Hematopoietic multipotent progenitor cell treated with erythropoietin and hydrocortisone succinate and interleukin-3 and kit ligand, for 8 days (in vitro differentiated cells): ENCODE results near the gene ALDH1A3.

Experiments
- DNase-seq: peaks from one replicate; pipeline ENCODE4 v3.0.0-alpha.2; 2015

Gene ALDH1A3

GRCh38 chr15:100902436-100903167 is 23.0 kb downstream of the ALDH1A3 start:
- DNase-seq = no peak

DNA sequence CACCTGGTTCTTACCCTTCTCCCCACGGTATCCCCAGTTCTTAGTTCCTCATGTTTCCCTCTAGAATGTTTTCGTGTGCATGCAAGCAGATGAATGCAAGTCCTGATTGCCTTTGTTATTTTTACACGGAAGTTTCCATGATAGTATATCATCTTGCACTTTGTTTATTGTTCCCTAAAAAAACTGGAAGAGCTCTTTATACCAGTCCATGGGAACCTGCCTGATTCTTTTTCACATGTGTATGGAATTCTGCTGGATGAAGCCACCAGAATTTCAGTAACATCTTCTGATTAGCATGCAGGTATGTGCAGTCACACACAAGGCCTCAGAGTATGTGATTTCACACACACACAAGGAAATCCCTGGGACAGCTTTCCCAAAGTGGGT is 23.5 kb downstream of the ALDH1A3 start:
- no peak for DNase-seq

- DNase-seq = no peak
Measured at GRCh38 chr15:100905850-100906249, 26.2 kb downstream of the ALDH1A3 start.

GRCh38 chr15:100908466-100908865 is 28.8 kb downstream of the ALDH1A3 start:
- DNase-seq = no peak

DNA sequence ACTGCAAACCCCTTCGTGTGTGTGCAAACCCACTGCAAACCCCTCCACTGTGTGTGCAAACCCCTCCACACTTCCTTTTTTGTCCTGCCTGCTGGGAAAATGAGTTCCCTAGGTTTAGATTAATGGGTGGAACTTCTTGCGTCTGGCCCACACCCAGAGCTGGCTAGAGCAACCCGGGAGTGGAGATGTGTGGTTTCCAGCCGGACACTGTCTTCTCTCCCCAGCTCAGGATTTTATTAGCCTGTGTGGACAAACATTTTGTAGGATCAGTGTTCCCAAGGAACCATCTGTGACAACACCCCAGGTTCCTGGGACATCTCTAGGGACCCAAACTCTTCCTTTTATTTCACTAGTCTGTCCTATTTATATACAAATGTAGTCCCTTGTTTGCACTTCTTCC is 29.9 kb downstream of the ALDH1A3 start:
- no peak for DNase-seq

GRCh38 chr15:100909989-100910955 is 30.6 kb downstream of the ALDH1A3 start:
- DNase-seq = no peak

DNA sequence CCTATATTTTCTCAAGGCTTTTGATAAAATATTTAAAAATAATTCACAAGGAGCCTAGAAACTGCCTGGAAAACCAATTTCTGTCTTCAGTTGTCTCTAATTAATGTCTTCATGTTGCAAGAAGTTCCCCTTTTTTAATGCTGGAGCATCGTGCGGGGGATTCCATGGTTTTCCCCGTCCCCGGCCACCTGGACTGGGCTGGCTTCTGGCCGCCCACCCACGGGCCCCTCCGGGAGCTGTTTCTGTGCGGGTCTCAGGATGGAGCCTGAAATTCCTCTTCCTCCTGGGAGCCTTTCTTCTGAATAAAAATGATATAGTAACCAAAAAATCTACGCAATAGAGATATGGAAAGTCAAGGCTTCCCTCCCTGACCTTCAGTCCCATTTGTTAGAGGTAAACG is 31.5 kb downstream of the ALDH1A3 start:
- DNase-seq = no peak

DNA sequence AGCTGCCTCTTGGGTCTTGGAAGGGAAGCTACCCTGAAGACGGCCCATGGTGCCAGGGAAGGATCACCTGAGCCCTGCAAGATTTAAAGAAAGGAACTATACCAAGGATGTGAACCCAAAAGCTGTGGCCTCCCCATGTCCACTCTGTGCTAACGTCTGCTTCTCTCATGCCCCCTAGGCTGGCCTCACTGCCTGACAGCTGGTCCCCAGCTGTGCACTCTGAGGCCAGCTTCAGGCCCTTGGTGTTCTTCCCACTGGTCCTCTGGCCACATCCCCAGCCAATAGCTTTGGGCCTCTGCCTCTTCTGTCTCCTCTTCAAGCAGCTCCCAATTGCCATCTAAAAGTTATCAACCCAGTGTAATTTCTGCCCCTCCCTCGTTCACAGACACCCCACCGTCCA is 34.3 kb downstream of the ALDH1A3 start:
- DNase-seq = no peak

GRCh38 chr15:100914876-100915275 is 35.2 kb downstream of the ALDH1A3 start:
- DNase-seq = no peak

DNA sequence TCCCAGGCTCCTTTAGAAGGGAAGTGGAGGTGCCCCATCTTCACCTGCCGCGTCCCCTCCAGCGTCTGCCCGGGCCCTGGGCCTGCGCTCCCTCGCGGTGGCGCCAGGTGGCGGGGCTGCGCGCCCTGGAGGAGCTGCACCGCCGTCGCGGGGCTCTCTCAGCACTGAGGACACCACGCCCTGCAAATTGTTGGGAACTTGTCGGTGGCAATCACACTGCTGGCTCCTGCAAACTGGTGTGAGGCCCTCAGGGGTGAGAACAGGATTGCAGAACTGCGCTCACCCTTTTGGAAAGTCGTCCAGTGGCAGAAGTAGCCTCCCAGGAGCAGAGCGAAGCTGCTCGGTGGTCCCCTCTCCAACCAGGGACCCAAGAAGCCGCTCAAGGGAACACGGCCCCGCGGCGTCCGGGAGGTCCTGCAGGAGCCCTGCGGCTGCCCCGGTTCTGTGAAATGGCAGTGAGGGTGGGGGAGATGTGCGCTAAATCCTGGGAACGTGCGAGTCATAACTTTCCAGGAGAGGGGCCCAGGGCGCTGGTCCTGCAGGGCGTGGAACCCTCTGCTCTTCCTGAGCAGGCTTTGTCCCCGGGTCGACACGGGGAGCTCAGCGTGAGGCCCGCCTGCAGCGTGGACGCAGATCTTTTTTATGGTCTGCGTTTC is 38.5 kb downstream of the ALDH1A3 start:
- peak; percentile 79 for DNase-seq

DNA sequence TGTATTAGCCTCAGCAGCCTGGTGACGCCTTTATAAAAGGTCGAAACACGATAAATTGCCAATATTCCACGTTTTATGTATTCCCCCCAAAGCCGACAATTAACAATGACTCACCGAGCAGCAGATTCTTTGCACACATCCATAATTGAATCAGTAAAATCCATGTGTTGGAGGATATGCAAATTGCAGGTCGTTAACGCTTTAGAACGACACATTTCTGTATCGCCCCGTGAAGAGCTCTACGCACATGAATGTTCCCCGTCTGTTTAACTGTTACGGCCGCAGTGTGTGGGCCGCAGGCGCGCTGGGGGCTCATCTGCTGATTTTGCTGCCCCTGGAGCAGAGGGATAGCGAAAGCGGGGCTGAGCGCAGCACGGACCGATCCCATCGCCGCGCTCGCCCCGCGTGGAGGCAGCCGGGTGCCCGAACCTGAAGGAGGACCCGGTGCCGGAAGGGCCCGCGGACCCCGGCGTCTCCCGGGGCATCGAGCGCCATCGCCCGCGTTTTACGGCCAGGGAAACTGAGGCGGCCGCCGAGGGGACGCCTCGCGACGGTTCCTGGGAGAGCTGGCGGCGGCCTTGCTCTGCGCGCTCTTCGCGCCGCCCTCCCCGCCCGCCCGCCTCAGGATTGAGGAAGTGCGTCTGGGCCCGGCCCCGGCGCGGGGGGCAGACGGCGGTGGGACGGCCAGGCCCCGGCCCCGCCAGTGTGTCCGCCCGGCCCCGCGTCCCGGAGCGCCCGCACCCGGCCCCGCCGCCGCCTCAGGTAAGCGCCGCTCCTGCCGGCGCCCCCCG is 39.3 kb downstream of the ALDH1A3 start, which contains the start of gene LRRK1:
LRRK1 (plus strand) TSS at position 668 of the 791 bp plus-strand sequence. CDS start 5,276 bp downstream, outside the sequence.
- DNase-seq = peak; percentile 18

DNA sequence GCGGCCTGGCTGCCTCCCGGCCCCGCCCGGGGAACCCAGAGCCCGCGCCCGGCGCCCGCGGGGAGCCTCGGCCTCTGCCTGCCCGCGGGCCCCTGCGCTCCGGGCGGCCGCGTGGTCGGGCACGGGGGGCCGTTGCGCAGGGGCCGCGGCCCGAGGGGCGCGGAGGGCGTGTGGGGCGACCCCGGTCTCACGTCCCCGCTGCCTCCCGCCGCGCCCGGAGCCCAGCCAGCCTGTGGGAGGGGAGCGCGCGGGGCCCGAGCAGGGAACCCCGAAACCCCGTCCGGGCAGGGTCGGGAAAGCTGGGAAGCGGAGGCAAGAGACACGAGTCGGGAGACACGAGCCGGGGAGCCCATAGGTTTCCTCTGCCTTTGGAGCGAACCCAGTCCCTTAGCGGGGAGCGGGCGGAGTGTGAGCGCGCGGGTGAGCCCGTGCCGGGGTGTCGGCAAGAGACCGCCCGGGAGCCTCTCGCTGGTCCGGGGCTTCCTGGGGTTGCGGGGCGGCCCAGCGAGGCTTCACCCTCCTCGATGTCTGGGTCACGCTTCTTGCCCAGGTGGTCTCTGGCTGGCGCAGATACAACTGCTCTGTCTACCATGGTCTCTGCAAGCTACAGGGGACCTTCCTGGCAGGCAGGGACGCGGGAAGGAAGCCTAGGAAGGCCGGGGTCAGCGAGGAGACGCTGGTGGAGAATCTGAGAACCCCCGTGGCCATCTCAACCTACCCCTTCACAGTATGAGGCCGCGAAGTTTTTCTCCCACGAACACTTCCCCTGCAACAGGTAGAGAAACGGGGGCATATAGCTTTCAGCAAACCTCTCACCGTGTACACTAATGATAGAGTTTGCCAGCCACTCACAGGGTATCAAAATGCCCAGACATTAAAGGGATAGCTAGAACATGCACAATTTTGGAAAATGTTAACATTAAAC is 40.1 kb downstream of the ALDH1A3 start:
- DNase-seq = no peak

DNA sequence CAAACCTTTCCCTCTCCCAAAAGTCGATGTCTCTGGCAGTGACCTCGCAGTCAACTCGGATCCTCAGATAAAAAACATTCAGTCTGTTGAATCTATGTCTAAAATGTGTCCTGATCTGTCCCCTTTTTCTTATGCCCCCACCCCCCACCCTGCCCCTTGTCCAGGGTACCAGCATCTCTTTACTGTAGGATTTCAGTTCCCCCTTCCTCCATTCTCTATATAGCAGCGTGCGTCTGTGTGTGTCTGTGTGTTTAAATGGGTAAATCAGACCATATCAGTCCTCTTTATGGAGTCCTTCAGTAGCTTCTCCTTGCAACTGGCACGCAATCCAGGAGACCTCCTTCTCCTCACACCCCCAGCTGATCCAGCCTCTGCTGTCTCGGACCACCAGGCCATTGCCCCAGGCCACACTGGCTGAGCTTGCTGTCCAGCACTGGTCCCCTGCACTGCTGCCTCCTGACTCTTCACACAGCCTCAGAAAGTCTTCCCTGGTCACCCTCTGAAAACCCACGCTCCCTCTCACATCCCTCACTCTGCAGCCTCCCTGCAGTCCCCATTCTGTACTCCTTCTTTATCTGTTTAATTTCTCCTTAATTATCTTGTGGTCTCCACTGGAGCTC is 41.0 kb downstream of the ALDH1A3 start:
- no peak for DNase-seq

- no peak for DNase-seq
Measured at GRCh38 chr15:100922192-100923040, 42.8 kb downstream of the ALDH1A3 start.

DNA sequence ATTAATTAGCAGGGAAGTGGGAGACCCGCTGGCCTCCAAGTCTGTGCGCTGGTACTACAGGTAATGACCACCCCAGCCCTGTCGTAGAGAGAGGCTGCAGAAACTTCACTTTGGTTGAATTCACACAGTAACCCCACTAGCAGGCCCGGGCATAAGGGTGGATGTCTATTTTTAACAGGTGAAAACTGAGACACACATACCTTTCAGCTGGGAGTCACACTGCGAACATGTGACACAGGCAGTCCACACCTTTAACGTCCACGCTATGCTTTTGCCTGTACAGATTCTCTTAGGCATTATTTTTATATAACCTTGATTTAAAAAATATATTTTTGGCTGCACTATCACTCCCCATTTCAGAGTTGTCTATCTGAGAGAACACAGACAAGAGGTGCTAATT is 43.4 kb downstream of the ALDH1A3 start:
- no peak for DNase-seq

DNA sequence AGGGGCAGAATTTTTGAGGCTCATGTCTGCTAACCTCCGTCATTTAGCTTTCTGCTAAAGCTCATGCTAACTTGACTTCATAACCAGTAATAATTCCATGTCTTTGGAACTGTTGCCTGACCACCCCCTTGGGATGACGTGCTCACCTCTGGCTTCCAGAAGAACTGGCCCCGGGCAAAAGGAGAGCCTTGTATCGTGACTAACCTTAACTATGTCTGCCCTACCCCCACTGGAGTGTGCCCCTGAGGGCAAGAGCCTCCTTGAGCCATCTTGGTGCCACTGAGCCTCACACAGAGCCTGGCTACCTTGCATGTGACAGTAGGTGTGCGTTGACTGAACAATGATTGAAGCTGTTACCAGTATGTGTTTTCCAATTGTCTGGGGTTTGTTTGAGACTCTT is 44.3 kb downstream of the ALDH1A3 start:
- DNase-seq = no peak

GRCh38 chr15:100924436-100924835 is 44.8 kb downstream of the ALDH1A3 start:
- DNase-seq = no peak

DNA sequence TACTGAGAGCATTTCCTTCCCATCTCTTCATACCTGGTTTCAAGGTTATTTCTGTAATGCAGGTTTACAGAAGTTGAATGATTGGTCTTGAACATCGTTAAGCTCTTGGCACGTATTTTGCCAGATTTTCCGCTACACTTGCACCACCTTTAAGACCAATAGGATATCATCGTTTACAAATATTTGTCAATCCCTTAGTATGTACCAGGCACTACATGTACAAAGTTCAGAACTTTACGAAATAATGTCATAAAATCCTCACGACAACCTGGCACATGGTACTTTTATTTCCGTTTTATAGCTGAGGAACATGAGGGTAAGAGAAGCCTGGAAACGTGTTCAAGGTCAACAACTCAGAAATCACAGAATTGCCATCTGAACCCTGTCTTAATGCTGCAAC is 45.8 kb downstream of the ALDH1A3 start:
- DNase-seq = no peak

- DNase-seq = no peak
Measured at GRCh38 chr15:100926258-100926657, 46.6 kb downstream of the ALDH1A3 start.
